Measurements from ENCODE around the gene FAM3B.

Gene FAM3B

GRCh38 chr21:41367945-41368734 is 51.5 kb downstream of the FAM3B start:
- DNase-seq (ENCODE audit: low read depth in 4 of 4, low spot score in 1 of 4), result no peak

GRCh38 chr21:41368735-41369104 is 52.1 kb downstream of the FAM3B start:
- no peak for DNase-seq (ENCODE audit: low read depth in 4 of 4, low spot score in 1 of 4)

GRCh38 chr21:41369105-41369919 is 52.7 kb downstream of the FAM3B start:
- DNase-seq (ENCODE audit: low read depth in 4 of 4, low spot score in 1 of 4), result peak in 2 of 4 experiments; percentile 19 to 23

- DNase-seq (ENCODE audit: low read depth in 4 of 4, low spot score in 1 of 4), result peak in 2 of 4 experiments; percentile 10 to 45
Observed at GRCh38 chr21:41369920-41370839, 53.6 kb downstream of the FAM3B start.

- DNase-seq (ENCODE audit: low read depth in 4 of 4, low spot score in 1 of 4), result no peak
Observed at GRCh38 chr21:41370840-41371684, 54.5 kb downstream of the FAM3B start.

GRCh38 chr21:41371685-41372030 is 55.1 kb downstream of the FAM3B start:
- no peak for DNase-seq (ENCODE audit: low read depth in 4 of 4, low spot score in 1 of 4)

GRCh38 chr21:41373253-41373652 is 56.7 kb downstream of the FAM3B start:
- DNase-seq (ENCODE audit: low read depth in 4 of 4, low spot score in 1 of 4), result no peak

- DNase-seq (ENCODE audit: low read depth in 4 of 4, low spot score in 1 of 4), result no peak
Observed at GRCh38 chr21:41373763-41374162, 57.2 kb downstream of the FAM3B start.

- no peak for DNase-seq (ENCODE audit: low read depth in 4 of 4, low spot score in 1 of 4)
Observed at GRCh38 chr21:41374177-41374712, 57.6 kb downstream of the FAM3B start.

- no peak for DNase-seq (ENCODE audit: low read depth in 4 of 4, low spot score in 1 of 4)
Observed at GRCh38 chr21:41374867-41375533, 58.4 kb downstream of the FAM3B start.

GRCh38 chr21:41375875-41376274 is 59.3 kb downstream of the FAM3B start:
- DNase-seq (ENCODE audit: low read depth in 4 of 4, low spot score in 1 of 4), result no peak

GRCh38 chr21:41377715-41378114 is 61.1 kb downstream of the FAM3B start:
- DNase-seq (ENCODE audit: low read depth in 4 of 4, low spot score in 1 of 4), result no peak

- no peak for DNase-seq (ENCODE audit: low read depth in 4 of 4, low spot score in 1 of 4)
Observed at GRCh38 chr21:41378849-41379248, 62.2 kb downstream of the FAM3B start.

- DNase-seq (ENCODE audit: low read depth in 4 of 4, low spot score in 1 of 4), result no peak
Observed at GRCh38 chr21:41379901-41380300, 63.3 kb downstream of the FAM3B start.

- DNase-seq (ENCODE audit: low read depth in 4 of 4, low spot score in 1 of 4), result no peak
Observed at GRCh38 chr21:41381731-41382130, 65.1 kb downstream of the FAM3B start.

- no peak for DNase-seq (ENCODE audit: low read depth in 4 of 4, low spot score in 1 of 4)
Observed at GRCh38 chr21:41387042-41387819, 70.6 kb downstream of the FAM3B start.

- DNase-seq (ENCODE audit: low read depth in 4 of 4, low spot score in 1 of 4), result no peak
Observed at GRCh38 chr21:41387824-41388223, 71.2 kb downstream of the FAM3B start.

- no peak for DNase-seq (ENCODE audit: low read depth in 4 of 4, low spot score in 1 of 4)
Observed at GRCh38 chr21:41388259-41388658, 71.7 kb downstream of the FAM3B start.
